ENCODE measurements around the gene ACSL5. TPM values are rescaled to one million over a fixed set of nuclear protein-coding genes. Genes with fewer than 3 reads are reported as not detected.

ACSL5 gene
- total and polyA plus RNA-seq, 2 of the 8 experiments (the other 6 are each of a cell fraction or from before 2014, with no cell fraction given), result not detected

DNA sequence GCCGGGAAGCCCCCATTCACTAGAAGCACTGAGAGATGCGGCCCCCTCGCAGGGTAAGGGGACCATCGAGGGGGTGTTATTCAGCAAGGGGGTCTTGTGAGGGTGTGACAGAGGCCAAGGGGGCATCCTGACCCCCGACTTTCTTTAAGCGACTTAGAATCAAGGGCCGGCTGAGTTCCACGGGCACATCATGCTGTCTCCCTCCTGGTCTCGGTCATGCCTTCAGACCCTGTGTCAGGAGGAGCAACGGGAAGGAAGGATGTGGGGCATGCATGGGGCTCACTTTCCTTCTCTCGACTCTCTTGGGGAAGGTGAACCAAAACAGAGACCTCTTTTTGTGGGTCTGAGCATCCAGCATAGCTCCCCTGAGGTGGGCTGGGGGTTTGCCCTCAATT lies 2.5 kb downstream of the ACSL5 start:
- Histone ChIP-seq H3K9me3 (ENCODE audit: insufficient read depth in 2 of 2, low read depth in 1 of 2, low read length in 1 of 2) (no peaks in the 10 kb centered on the region; a peak in 1 of 4 replicates), H3K23me2 (ENCODE audit: low read depth, low read length) (no peaks in the 10 kb centered on the region), H2BK15ac (ENCODE audit: low read length) (no peak overlapping the region), H3K23ac (ENCODE audit: insufficient read length) (no peak overlapping the region), H2BK5ac (ENCODE audit: low read depth, low read length) (no peak overlapping the region), H4K5ac (ENCODE audit: insufficient read length, low read depth, low read length) (no peak overlapping the region), H3K4me1 (replicated peaks in 1 of 4; ENCODE audit: control insufficient read depth in 3 of 4, insufficient read depth in 4 of 4, low read length in 3 of 4) (no peaks in the 10 kb centered on the region; a peak in 1 of 7 replicates), H3K18ac (ENCODE audit: extremely low read depth, low read length) (no peak overlapping the region), H2AFZ (ENCODE audit: low read length) (no peak overlapping the region; the same call in 1 of the 2 replicates), H2BK120ac (replicated peaks; ENCODE audit: low read depth, low read length) (no peak overlapping the region), H3K27ac (ENCODE audit: low read depth, low read length) (no peak overlapping the region), H4K20me1 (replicated peaks in 1 of 2; ENCODE audit: control insufficient read depth in 1 of 2, insufficient read depth in 2 of 2, low read length in 2 of 2) (no peaks in the 10 kb centered on the region), H3K4me3 (ENCODE audit: extremely low read depth in 1 of 4, insufficient read depth in 2 of 4, low read depth in 3 of 4, low read length in 4 of 4) (no peak overlapping the region), H3K14ac (ENCODE audit: insufficient read length) (no peak overlapping the region), H4K8ac (ENCODE audit: extremely low read depth, insufficient read depth, low read length) (no peak overlapping the region), H2AK5ac (ENCODE audit: low read depth, low read length) (no peak overlapping the region), H3K4me2 (ENCODE audit: insufficient read depth in 1 of 2, low read depth in 2 of 2, low read length in 2 of 2) (no peak overlapping the region), H3K56ac (replicated peaks; ENCODE audit: insufficient read length, low read depth, low read length) (no peak overlapping the region), H3K27me3 (replicated peaks in 1 of 4; ENCODE audit: control insufficient read depth in 3 of 4, extremely low read depth in 1 of 4, insufficient read depth in 3 of 4, low read length in 3 of 4) (no peaks in the 10 kb centered on the region), H3K36me3 (ENCODE audit: control insufficient read depth in 2 of 4, insufficient read depth in 4 of 4, low read length in 3 of 4) (no peaks in the 10 kb centered on the region), H3K79me2 (ENCODE audit: control insufficient read depth in 1 of 2, insufficient read depth in 2 of 2, low read length in 2 of 2) (no peaks in the 10 kb centered on the region), H3K4ac (replicated peaks; ENCODE audit: insufficient read length, low read depth, low read length) (no peak overlapping the region), H2BK20ac (ENCODE audit: low read length) (no peak overlapping the region), H3K79me1 (ENCODE audit: low read depth, low read length) (no peaks in the 10 kb centered on the region), H2BK12ac (ENCODE audit: low read depth, low read length) (no peak overlapping the region), H3K9ac (replicated peaks in 1 of 4; ENCODE audit: extremely low read depth in 1 of 4, low read depth in 3 of 4, low read length in 3 of 4) (no peak overlapping the region), H4K91ac (replicated peaks; ENCODE audit: insufficient read length, low read length) (no peak overlapping the region)
- DNase-seq (ENCODE audit: low read depth in 1 of 2, low spot score in 2 of 2) (no peak), FAIRE-seq (no peak)
- POLR2A ChIA-PET (ENCODE audit: partially characterized antibody), result no interaction called here
- CTCF ChIA-PET (ENCODE audit: partially characterized antibody), result interaction anchor here (0.7 to 1.3 kb wide), 3 partner anchors 12 to 69 kb away, joined by 3 read pairs; no protein-coding TSS in a partner anchor
- WGBS, 2 experiments (ENCODE audit: extremely low coverage in 1 of 2, insufficient coverage in 1 of 2, insufficient read length in 1 of 2, insufficient replicate concordance in 2 of 2, low coverage in 1 of 2, low lambda C conversion rate in 2 of 2, missing lambda C conversion rate in 1 of 2), result 89% methylated on average over 10 of the region's 11 CpGs; no CpG with 5 or more reads in 1 of the 2 experiments
- TF ChIP-seq TCF12 (IDR thresholded peaks at IDR 0.05; ENCODE audit: low read depth, low read length) (no peak), HDAC6 (IDR thresholded peaks at IDR 0.05; ENCODE audit: low read depth, low read length) (no peak), KDM4A (IDR thresholded peaks at IDR 0.05; ENCODE audit: low read depth, low read length, severe bottlenecking) (no peak), TBP (IDR thresholded peaks at IDR 0.05; ENCODE audit: low read depth, low read length) (no peak), POLR2A (IDR thresholded peaks at IDR 0.05; ENCODE audit: control extremely low read depth in 1 of 2, low read depth in 2 of 2, low read length in 2 of 2) (no peak), YY1 (IDR thresholded peaks at IDR 0.05; ENCODE audit: low read depth, low read length) (no peak), ASH2L (IDR thresholded peaks at IDR 0.05; ENCODE audit: low read length) (no peak), PHF8 (conservative IDR thresholded peaks at IDR 0.05; ENCODE audit: low read depth, low read length) (no peak), EP300 (IDR thresholded peaks at IDR 0.05; ENCODE audit: borderline replicate concordance in 1 of 2, low read depth in 2 of 2, low read length in 2 of 2) (no peak), EGR1 (IDR thresholded peaks at IDR 0.05; ENCODE audit: borderline replicate concordance, low read depth, low read length) (no peak)
- TF ChIP-seq, protein P1, sequence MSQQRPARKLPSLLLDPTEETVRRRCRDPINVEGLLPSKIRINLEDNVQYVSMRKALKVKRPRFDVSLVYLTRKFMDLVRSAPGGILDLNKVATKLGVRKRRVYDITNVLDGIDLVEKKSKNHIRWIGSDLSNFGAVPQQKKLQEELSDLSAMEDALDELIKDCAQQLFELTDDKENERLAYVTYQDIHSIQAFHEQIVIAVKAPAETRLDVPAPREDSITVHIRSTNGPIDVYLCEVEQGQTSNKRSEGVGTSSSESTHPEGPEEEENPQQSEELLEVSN (IDR thresholded peaks at IDR 0.05), result no peak
- TF ChIP-seq, protein P2, sequence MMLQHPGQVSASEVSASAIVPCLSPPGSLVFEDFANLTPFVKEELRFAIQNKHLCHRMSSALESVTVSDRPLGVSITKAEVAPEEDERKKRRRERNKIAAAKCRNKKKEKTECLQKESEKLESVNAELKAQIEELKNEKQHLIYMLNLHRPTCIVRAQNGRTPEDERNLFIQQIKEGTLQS (IDR thresholded peaks at IDR 0.05; ENCODE audit: insufficient read depth, low read depth, low read length), result no peak
